GM19395 (cell line): ENCODE measurements around the gene PES1.
"Not testable (repeated sequence)": the region's sequence is repeated elsewhere in the genome, so short reads cannot be mapped to it uniquely, and the experiment has no call there.

Source experiments
- ATAC-seq: cut with Tn5 transposase; IDR thresholded peaks from one replicate; pipeline ENCODE4 v1.9.1; 2021; ENCODE audit warnings: mild to moderate bottlenecking, moderate library complexity; ENCODE audit not compliant: unreplicated experiment

Gene PES1

DNA sequence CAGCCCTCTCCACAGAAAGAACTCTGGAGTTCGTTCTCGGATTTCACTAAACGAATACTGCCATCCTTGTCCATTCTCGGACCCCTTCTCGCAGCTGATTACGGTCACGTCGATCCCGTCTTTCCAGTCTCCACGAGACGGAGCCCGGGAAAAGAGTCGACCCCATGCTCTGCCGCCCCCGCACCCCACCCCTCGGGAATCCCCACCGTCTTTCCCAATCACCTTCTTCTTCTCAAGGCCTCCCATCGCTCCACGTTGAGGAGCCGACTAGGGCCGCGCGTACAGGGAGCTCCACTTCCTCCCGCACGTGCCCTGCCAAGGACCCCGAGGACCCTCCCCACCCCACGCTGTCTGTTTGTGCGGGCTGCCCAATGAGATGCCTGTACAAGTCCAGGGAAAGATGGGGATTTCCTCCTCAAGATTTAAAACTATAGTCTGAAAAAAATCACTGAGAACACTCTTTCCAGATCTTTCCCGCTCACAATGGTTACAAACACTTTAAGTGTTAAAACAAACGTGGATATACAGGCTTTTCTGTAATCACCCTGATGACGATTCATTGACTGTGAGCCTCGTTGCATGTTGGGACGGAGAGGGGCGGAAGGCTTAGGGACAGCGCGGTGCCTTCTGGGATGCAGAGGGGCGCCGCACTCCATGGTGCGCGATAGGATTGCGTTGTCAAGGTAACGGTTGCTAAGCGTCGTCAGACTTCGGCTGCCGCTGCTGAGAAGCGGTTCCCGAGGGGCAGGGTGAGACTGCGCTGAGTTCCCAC is at the start of gene PES1:
TSS of gene PES1 (minus strand) at position 323 of the 772 bp plus-strand sequence. CDS start at position 246, 77 bp downstream.
- peak; percentile 95 for ATAC-seq

DNA sequence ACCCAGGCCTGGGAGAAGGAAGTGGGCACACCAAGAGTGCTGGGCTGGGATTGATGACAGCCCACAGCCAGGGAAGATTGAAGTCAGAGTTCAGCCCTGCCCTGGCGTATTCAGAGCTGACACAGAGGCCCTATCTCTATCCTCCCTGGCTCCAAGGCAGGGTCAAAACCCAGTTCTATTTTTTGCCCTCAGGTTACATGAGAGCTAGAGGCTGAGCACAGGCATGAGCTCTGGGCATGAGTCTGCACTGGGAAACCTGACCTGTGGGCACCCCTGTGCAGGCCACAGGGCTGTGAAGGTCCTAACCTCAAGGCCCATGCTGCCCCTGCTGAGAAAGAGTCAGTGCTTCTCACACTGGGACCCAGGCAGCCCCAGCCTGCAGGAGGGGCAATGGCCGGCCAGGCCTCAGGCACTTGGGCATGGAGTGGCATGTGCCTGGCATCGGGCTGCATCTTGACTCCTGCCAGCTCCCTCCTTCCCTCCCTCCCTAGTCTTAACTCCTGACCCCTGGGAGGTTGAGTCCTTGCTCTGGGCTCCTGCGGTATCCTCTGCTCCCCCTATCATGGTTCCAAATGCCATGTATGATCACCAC is 49.2 kb upstream of the PES1 start:
- ATAC-seq = no peak

DNA sequence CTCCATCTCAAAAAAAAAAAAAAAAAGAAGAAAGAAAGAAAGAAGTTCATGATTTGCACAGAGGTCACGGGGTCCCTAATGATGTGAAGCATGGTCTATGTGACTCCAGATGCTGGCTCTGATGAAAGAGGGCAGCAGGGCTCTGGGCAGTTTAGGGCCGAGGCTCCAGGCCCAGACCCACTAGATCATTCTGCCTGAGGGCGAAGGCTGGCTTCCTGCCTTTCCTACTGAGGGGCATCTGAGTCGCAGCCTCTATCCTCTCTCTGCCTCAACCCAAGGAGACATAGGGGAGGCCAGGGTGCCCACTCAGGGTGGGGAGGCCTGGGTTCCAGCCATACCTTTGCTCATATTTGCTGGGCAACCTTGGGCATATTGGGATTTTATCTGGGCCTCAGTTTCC is 48.7 kb upstream of the PES1 start:
- ATAC-seq = no peak

DNA sequence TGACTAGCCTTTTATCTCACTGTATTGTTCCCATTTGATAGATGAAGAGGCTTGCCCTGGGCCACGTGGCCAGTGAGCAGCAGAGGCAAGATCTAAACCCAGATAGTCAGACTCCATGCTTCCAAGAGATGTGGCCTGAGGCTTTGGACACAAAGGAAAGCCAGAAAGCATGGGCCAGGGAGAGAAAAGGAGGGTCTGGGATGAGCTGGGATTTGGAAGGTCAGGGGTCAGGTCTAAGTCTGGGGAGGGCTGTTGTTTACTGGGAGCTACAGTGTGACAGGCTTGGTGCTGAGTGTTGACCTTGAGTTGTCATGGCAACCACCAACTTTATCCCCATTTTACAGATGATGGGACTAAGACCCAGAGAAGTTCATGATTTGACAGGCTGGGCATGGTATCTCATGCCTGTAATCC is 46.0 kb upstream of the PES1 start:
- no peak for ATAC-seq

DNA sequence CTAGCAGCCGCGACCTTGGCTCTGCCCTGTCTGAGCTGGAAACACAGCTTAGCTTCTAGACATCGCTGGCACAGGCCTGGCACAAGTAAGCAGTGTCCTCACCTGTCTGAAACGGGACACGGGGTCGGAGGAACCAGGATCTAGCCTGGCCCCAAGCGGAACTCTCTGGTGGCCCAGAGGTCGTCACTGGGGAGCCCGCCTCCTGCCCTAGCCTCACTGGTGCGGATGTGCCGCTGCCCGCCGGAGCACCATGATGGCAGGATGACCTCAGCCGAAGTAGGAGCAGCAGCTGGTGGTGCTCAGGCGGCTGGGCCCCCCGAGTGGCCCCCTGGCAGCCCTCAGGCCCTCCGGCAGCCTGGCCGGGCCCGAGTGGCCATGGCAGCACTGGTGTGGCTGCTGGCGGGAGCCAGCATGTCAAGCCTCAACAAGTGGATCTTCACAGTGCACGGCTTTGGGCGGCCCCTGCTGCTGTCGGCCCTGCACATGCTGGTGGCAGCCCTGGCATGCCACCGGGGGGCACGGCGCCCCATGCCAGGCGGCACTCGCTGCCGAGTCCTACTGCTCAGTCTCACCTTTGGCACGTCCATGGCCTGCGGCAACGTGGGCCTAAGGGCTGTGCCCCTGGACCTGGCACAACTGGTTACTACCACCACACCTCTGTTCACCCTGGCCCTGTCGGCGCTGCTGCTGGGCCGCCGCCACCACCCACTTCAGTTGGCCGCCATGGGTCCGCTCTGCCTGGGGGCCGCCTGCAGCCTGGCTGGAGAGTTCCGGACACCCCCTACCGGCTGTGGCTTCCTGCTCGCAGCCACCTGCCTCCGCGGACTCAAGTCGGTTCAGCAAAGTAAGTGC is 44.7 kb upstream of the PES1 start:
- no peak for ATAC-seq

DNA sequence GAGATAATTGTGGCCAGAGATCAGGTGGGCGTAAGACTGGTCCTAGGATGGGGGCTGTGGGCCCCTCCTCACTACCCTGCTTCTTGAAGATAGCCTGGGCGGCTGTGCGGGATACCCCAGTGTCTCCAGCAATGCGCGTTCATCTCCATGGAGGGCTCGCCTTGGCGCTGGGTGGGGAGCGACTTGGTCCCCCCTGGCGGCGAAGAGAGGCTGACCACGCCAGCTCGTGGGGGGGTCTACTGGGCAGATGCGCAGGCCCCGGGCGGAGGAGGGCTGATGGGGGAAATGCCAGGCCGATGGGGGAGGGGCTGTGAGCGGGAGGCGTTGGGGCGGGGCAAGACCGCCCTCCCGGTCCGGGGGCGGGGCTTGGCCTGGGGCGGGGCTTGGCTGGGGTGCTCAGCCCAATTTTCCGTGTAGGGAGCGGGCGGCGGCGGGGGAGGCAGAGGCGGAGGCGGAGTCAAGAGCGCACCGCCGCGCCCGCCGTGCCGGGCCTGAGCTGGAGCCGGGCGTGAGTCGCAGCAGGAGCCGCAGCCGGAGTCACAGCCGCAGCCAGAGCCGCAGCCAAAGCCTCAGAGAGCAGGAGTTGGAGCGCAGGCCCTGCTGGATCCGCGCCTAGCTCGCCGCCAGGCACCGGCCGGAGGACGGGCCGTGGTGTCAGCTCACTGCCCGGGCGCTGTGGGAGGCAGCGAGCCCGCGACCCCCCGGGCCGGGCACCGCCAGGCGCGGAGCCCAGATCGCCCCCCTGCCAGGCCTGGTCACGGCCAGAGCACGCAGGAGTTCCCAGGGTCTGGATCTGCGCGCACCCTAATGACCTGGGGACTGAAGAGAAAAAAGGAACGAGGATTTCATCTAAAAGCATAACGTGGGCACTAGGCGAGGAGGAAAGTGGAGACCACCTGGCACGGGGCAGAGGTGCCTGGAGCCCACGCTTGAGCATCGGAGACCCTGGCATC is 43.8 kb upstream of the PES1 start, which contains the start of gene SLC35E4:
TSS of gene SLC35E4 (plus strand) at position 509 of the 953 bp plus-strand sequence. CDS start 670 bp downstream, outside the sequence.
- ATAC-seq = peak; percentile 62

DNA sequence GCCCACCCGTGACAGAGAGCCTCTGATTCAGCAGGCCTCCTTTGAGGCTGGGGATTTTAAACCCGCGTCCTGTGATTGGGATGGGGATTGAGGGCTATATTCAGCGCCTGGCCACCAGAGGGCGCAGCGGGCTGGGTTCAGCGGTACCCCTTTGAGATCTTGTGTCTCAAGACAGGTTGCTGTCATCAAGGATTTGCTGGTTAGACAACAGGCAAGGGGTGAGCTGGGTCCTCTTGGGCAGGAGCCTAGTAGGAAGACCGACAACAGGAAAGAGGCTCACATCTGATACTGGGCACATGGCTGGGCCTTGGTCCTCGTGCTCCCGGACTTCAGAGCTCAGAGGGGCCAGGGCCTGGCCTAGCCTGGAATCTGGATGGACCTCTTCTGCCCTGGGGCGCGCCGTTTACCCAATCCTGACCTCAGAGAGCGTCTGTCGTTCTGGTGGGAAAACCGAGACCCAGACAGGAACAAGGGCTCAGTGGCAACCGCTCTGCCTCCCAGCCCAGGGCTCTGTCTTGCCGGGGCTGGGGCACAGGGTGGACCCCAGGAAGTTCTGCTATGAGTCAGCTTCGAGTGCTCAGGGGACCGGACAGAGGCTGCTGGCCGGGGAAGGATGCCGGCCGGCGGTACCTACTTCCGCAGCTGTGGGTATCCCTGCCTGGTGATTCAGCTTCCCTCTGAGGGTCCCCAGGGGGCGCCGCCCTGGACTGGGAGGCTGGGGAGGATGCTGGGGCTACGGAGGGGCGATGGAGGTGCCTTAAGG is 42.9 kb upstream of the PES1 start:
- peak; percentile 70 for ATAC-seq

DNA sequence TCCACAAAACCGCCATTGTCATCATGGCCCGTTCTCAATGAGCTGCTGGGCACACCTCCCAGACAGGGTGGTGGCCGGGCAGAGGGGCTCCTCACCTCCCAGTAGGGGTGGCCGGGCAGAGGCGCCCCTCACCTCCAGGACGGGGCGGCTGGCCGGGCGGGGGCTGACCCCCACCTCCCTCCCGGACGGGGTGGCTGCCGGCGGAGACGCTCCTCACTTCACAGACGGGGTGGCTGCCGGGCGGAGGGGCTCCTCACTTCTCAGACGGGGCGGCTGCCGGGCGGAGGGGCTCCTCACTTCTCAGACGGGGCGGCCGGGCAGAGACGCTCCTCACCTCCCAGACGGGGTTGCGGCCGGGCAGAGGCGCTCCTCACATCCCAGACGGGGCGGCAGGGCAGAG is 39.8 kb upstream of the PES1 start:
- ATAC-seq = not testable (repeated sequence)

DNA sequence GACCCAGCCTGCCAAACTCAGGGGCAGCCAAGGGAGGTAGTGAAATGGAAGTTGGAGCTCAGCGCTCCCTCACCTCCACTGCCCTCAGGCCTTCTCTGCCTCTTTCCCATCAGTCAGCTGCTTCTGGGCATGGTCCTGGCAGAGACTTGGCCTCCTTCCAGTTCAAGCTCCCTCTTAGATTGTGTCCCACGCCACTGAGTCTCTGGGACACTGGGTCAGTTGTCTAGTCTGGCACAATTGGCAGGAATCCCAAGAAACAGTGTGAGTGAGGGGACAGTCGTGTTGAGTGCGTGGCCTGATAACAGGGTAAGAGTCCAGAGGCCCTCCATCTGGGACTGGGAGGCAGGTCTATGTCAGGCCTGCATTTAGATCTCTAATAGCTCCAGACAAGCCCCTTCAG is 36.8 kb upstream of the PES1 start:
- ATAC-seq = no peak

DNA sequence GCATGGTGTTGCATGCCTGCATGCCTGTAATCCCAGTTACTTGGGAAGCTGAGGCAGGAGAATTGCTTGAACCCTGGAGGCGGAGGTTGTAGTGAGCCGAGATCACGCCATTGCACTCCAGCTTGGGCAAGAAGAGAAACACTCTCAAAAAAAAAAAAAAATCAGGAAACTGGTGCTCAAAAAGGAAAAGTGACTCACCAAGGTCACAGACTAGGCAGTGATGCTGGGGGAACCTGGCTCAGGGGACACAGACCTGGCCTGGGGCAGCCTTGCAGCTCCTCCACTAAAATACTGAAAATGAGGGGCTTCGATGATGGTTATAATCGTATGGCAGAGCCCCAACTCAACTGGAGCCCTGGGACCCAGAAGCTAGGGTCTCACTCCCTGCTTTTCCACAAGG is 35.8 kb upstream of the PES1 start:
- no peak for ATAC-seq

DNA sequence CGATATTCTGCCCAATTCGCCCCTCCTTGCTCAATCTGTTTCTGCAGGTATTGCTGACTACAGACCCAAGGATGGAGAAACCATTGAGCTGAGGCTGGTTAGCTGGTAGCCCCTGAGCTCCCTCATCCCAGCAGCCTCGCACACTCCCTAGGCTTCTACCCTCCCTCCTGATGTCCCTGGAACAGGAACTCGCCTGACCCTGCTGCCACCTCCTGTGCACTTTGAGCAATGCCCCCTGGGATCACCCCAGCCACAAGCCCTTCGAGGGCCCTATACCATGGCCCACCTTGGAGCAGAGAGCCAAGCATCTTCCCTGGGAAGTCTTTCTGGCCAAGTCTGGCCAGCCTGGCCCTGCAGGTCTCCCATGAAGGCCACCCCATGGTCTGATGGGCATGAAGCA is 34.7 kb upstream of the PES1 start:
- no peak for ATAC-seq

DNA sequence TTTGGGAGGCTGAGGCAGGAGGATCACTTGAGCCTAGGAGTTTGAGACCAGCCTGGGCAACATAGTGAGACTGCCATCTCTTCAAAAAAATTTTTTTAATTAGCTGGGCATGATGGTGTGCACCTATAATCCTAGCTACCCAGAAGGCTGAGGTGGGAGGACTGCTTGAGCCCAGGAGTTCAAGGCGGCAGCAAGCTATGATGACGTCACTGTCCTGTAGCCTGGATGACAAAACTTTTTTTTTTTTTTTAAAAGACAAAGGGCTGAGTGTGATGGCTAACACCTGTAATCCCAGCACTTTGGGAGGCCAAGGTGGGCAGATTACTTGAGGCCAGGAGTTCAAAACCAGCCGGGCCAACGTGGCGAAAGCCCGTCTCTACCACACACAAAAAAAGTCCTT is 28.2 kb upstream of the PES1 start:
- not testable (repeated sequence) for ATAC-seq

DNA sequence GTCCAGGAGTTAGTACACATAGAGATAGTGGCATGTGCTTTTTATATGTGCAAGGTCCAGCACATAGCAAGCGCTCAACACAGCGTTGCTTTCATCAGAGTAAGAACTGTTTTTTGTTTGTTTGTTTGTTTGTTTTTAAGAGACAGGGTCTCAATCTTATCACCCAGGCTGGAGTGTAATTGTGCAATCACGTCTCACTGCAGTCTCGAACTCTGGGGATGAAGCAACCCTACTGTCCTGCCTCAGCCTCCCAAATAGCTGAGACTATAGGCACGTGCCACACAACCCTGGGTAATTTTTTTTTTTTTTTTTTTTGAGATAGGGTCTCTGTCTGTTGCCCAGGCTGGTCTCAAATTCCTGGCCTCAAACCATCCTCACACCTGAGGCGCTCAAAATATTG is 26.1 kb upstream of the PES1 start:
- no peak for ATAC-seq

DNA sequence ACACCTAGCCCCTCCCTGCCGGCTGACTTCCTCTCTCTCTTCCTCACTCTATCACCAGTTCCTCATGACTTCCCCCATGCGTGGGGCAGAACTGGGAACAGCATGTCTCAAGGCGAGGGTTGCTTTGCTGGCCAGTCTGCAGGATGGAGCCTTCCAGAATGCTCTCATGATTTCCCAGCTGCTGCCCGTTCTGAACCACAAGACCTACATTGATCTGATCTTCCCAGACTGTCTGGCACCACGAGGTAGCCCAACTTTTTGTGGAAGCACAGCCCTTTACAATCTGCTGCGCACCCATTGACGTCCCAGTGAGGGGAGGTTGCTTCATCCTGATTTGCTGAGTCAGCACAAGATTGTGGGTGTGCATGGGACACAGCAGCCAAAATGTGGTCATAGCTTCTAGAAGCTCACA is 23.8 kb upstream of the PES1 start:
- ATAC-seq = no peak

DNA sequence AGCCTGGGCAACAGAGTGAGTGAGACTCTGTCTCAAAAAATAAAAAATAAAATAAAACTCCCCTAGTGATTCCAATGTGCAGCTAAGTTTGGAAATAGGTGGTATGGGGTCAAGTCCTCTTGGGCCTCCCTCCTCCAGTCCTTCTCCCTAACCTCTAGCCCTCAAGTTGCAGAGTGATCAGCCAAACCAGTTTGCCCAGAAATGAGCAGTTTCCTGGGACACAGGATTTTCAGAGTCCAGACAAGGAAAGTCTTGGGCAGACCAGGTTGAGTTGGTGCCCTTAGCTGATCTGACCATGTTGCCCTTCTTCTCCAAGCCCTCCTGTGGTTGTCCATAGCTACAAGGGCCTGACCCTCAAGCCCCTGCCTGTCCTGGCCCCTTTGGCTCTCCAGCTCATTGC is 23.2 kb upstream of the PES1 start:
- no peak for ATAC-seq

DNA sequence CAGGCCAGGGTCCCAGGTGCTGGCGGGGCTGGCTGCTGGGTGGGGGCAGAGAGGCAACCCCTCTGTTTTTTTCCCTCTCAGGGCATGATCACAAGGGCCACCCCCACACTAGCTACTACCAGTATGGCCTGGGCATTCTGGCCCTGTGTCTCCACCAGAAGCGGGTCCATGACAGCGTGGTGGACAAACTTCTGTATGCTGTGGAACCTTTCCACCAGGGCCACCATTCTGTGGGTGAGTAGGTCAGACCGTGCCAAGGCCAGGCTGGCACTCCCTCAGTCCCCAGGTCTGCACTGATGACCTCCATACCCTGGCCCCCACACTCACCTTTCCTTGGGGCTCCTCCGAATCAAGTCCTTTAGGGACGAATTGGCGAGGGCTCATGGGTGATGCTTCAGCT is 22.6 kb upstream of the PES1 start:
- no peak for ATAC-seq

DNA sequence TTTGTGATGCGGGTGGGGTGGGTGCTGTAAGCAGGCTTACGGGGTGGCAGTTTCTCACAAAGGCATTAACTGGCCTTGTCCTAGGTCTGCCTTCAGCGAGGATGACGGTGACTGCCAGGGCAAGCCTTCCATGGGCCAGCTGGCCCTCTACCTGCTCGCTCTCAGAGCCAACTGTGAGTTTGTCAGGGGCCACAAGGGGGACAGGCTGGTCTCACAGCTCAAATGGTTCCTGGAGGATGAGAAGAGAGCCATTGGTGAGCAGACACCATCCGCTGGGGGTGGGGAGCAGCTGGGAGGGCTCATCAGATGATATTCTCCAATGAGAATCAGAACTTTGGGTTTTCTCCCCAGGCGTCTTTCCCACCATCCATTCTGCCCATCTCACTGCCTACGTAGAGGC is 21.1 kb upstream of the PES1 start:
- no peak for ATAC-seq

DNA sequence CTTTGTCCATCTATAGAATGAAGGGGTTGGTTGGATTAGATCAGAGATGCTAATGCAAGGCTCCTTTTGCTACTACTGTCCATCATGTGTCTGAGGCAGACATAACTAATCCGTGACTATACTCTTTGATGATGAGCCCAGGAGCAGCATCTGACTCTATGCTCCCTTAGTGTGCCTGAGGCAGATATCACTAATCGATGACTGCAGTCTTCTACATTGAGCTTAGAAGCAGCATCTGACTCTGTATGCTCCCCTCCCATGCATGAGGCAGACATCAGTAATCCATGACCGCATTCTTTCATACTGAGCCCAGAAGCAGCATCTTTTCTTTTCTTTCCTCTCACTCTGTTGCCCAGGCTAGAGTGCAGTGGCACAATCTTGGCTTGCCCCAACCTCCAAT is 19.5 kb upstream of the PES1 start:
- no peak for ATAC-seq

DNA sequence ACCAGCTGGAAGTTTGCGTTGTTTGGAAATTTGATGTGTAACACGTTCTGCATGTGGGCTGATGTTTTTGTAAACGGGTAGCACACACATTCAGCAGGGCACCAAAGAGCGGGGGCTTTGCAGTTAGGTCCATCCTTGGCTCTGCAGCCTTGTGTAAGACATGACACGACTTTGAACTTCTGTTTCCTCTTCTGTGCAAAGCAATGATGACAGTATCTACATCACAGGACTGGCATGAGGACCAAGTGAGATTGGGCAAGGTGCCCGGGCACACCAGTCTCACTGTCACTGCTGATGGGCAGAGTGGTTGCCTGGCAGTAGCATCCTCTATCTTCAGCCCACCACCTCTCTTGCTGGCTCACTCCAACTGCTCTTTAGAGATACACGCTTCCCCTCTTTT is 18.6 kb upstream of the PES1 start:
- ATAC-seq = no peak
